C4-2B (cell line): ENCODE measurements around the gene GADD45A.

ENCODE experiments used
- H3K27ac ChIP-seq: fragments of 450-650 bp; 2 replicates; pipeline ENCODE4 v1.5.1; 2017
- ZFX ChIP-seq: fragments of 450-650 bp; IDR thresholded peaks from 2 replicates; pipeline ENCODE4 v1.6.1; 2017
- TF ChIP-seq, protein P1 (sequence below): fragments of 450-650 bp; conservative IDR thresholded peaks from 2 replicates; pipeline ENCODE4 v1.5.1; 2017; ENCODE audit warnings: mild to moderate bottlenecking

The GADD45A gene

DNA sequence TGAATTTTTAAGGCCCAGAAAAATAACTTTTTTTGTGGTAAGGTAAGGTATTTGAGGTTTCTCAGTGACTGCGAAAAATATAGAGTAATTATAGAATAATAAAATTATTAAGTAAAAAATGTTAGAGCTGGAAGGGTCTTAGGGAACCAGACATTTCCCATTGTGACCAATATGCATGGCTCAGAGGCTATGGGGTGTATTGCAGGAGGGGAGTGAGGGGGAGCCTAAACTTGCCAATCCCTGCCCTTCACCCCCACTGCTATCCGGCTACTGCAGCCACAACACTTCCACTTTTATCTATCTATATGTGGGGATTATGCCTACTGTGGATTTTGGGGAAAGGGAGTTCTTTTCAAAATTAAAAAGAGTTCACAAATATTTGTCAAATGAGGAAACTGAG lies 7.6 kb upstream of the GADD45A start:
- TF ChIP-seq, protein P1, sequence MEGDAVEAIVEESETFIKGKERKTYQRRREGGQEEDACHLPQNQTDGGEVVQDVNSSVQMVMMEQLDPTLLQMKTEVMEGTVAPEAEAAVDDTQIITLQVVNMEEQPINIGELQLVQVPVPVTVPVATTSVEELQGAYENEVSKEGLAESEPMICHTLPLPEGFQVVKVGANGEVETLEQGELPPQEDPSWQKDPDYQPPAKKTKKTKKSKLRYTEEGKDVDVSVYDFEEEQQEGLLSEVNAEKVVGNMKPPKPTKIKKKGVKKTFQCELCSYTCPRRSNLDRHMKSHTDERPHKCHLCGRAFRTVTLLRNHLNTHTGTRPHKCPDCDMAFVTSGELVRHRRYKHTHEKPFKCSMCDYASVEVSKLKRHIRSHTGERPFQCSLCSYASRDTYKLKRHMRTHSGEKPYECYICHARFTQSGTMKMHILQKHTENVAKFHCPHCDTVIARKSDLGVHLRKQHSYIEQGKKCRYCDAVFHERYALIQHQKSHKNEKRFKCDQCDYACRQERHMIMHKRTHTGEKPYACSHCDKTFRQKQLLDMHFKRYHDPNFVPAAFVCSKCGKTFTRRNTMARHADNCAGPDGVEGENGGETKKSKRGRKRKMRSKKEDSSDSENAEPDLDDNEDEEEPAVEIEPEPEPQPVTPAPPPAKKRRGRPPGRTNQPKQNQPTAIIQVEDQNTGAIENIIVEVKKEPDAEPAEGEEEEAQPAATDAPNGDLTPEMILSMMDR = no peak
- TF ChIP-seq ZFX = no peak
- H3K27ac ChIP-seq = no peak overlapping the region

DNA sequence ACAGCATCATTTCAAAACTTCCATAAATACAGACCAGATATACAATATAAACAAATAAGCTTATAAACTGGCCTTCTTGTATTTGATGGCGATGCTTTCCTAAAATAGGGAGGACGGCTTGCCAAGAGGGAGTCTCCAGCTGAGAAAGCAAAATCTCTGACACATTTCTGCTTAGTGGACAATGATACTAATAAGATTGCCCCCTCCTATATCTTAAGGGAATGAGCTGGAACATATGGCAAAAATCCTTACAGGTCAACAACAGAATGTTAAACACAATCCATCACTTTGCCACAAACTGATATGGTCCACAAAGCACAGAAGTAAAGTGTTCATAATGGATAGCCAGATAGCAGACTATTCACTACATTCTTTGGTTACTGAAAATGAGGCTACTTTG lies 7.1 kb upstream of the GADD45A start:
- no peak for TF ChIP-seq ZFX
- TF ChIP-seq, protein P1 = no peak
- H3K27ac ChIP-seq = no peak overlapping the region

DNA sequence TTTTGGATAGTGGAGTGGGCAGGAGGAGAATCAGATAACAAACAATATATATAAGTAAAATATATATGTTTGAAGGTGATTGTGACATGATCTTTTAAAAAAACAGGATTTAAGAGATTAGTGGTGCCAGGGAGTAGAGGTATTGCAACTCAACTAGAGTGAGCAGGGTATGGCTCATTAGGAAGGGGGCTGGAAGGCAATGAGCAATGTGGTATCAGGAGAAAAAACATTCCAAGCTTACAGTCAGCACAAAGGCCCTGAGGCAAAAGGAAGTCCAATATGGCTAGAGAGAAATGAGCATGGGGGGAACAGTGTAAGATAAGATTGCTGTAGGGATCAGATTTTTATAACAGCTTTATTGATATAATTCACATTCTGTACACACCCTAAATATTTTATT lies 5.3 kb upstream of the GADD45A start:
- TF ChIP-seq, protein P1 = no peak
- TF ChIP-seq ZFX = no peak
- H3K27ac ChIP-seq = no peak overlapping the region

DNA sequence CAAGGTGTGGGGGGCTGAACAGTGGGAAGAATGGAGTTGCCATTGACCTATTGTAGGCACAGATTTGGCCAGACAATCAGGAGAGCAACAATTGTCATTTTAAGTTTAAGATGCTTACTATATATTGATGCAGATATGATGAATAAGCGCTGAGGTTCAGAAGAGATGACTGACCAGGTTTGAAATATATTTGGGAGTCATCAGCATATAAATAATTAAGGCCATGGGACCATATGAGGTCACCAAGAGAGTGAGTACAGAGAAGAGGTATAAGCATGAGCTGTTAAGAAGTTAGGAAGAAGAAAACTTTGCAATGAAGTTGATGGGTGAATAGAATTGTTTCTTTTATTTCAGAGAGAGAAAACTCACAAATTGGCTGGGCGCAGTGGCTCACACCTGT lies 4.5 kb upstream of the GADD45A start:
- H3K27ac ChIP-seq = no peak overlapping the region
- TF ChIP-seq, protein P1 = no peak
- no peak for TF ChIP-seq ZFX

DNA sequence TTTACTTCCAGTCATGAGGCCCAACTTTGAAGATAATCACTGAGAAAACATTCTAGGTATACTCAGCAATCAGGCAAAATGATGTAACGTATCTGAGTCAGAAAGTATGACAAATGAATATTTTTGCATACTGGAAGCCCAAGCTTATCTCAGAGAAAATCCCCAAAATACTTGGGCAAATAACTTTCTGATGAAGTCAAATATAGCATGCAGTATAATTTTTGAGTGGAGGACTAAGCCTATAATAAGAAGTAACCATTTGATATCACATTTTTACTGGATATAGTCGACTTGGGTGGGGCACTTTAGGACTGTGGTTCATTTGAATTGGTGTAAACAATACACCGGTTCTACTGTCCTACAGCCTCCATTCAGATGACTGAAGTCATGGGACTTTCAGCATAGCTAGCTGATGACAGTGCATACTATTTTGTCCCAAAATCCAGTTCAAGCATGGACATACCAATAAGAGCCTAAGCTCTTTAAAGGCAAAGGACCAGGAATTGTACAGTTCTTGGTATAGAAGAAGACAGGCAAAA lies 2.3 kb upstream of the GADD45A start:
- TF ChIP-seq, protein P1 = no peak
- no peak for TF ChIP-seq ZFX
- H3K27ac ChIP-seq = no peak overlapping the region

DNA sequence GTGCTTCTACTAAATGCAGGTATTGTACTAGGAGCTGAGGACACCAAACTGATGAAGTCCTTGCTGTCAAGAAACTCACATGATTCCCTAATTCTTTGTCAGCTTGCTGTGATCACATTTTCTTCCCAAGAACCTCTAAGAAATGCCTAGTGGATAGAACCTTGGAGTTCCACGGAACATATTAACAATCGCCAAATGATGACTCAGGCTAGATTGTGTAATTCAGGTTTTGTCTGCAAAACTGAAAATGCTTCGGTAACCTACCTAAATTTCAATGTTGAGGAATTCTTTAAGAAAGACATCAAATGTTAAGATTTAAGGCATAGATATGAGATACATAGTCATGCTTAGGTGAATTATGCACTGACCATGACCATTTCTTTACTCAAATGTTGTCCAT lies 1.7 kb upstream of the GADD45A start:
- H3K27ac ChIP-seq = no peak overlapping the region
- TF ChIP-seq ZFX = no peak
- TF ChIP-seq, protein P1 = no peak

DNA sequence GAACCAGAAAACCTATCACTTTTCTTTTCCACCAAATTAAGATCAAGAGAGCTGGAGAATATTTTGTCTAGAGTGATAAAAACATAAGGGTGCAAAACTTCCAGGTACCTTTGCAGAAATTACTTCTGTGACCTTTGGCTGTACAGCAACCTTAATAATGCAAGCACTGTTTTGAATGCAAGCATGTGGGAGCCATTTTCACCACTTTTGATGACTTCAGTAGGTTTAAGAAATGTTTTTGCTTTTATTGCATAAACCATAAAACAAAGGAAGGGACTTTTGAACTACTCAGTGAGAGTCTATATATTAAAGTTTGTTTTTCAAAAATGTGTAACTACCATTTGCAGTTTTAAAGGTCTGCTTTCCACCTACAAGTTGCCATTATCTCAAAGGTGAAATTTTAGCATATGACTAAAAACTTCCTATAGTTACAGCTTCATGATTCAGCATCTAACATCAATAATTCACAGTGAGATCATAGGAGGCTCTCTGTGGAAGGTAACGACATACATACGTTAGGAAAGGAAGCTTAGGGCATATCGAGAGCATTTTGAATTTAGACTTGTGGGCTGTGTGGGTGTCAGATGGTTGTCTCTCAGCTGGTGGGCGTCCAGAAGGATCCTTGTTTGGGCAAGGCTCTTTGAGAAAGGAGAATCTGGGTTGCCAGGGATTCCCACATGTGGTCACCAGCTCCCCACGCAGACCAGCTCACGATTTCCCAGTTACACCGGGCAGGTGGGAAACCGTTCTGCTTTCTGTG lies 1.1 kb upstream of the GADD45A start:
- no peak for TF ChIP-seq ZFX
- TF ChIP-seq, protein P1 = no peak
- no peak overlapping the region for H3K27ac ChIP-seq
